Esophagus squamous epithelium (tissue), 5 donors: Measurements from ENCODE around the gene IRX2. TPM values are rescaled to one million over a fixed set of nuclear protein-coding genes. Genes with fewer than 3 reads are reported as not detected.

Experiments
- DNase-seq: peaks from one replicate; lab custom pipeline; 2025; lab: John Stamatoyannopoulos, UW
- H3K27ac ChIP-seq, 4 donors: fragments of 200-600 bp; sonication (generic); one replicate each; pipeline ENCODE4 v1.5.1; 2016 to 2019; ENCODE audit warnings: mild to moderate bottlenecking in 1 of 4
- H3K27me3 ChIP-seq, 4 donors: fragments of 200-600 bp; sonication (generic); 1 replicate in 3 of 4; 2 replicates in 1 of 4; pipeline versions ENCODE4 v1.5.1 to v1.6.0; 2017 to 2021; ENCODE audit warnings: antibody characterized with exemption in 1 of 4
- H3K36me3 ChIP-seq, 3 donors: fragments of 200-600 bp; sonication (generic); one replicate each; pipeline ENCODE4 v1.5.1; 2016 to 2019
- H3K4me1 ChIP-seq, 3 donors: fragments of 200-600 bp; sonication (generic); one replicate each; pipeline ENCODE4 v1.5.1; 2017 to 2019
- H3K4me3 ChIP-seq, 4 donors: fragments of 200-600 bp; sonication (generic); 1 replicate in 3 of 4; 2 replicates in 1 of 4; pipeline ENCODE4 v1.5.1; 2016 to 2019; ENCODE audit warnings: mild to moderate bottlenecking in 2 of 4, moderate library complexity in 1 of 4
- H3K9me3 ChIP-seq, 3 donors: fragments of 200-600 bp; sonication (generic); one replicate each; pipeline ENCODE4 v1.5.1; 2016 to 2019
- POLR2A ChIP-seq, 4 donors: fragments of 450-650 bp; IDR thresholded peaks; one replicate each; pipeline ENCODE4 v1.6.1; 2017; ENCODE audit warnings: antibody characterized with exemption in 4 of 4, mild to moderate bottlenecking in 4 of 4, moderate library complexity in 3 of 4
- WGBS, 2 donors: methylation state at CpG; one replicate each; pipeline ENCODE4 v1.1.5; 2018; 5-methylcytosine and 5-hydroxymethylcytosine counted together
- intact Hi-C: fragments of 100-400 bp; cut with DNase I; formaldehyde crosslinking; loops from one replicate; pipeline ENCODE4 v1.15.0; 2022
- total RNA-seq, 4 donors: library from RNA; depleted of rRNA; stranded (reverse); fragments of >200 nt; gene quantifications; one replicate each; pipeline ENCODE4 v1.1.0, GENCODE V29; 2016
- TF ChIP-seq, protein P1 (sequence below), 6 experiments: fragments of 450-650 bp in 4 of 6; fragments of 200-600 bp in 2 of 6; sonication (generic) in 2 of 6; IDR thresholded peaks; one replicate each; pipeline ENCODE4 v1.5.1; 2016 to 2019; ENCODE audit warnings: antibody characterized with exemption in 6 of 6, mild to moderate bottlenecking in 4 of 6, moderate library complexity in 4 of 6
- donor health status: DM: yes; HTN: yes; CAD: no.

The IRX2 gene
- total RNA-seq, 4 donors from 2014 or later: 5.0 to 7.6 (median 6.0) TPM

DNA sequence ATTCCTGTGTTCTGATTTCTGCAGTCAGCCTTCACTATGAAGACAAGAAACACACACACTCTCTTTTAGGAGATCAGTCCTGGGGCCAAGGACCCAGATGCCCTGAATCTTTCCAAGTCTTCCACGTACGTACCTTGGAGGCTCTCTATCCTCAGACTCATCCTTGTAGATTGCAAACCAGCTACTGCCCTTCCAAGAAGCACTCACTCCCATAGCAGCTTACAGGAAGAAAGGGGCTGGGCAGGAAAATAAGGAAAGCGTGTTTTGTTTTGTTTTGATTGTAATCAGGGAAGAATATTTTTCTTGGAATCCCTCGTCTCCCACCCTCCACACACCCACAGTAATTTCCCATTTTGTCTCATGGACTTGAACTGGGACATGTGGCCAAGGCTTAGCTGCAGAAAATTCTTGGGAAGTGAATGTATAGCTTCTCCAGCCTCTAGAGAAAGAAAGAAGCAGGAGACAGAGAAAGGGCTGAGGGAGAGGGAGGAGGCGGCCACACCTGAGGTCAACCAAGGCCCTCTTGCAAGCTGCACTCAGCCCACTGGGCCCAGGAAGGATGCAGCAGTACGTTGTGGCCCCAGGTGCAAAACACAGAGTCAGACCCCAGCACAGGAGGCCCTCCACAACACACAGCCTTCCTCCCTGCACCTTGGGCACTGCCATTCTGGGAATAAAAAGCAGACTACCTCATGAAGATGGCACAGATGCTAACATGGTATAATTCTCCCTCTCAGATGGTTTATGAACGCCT is 29.9 kb downstream of the IRX2 start:
- Histone ChIP-seq H3K27me3 (peaks cover 0 to 55% (median 0%) of the 10 kb centered on the region in 4 donors), H3K9me3 (no peaks in the 10 kb centered on the region), H3K4me3 (no peak overlapping the region), H3K36me3 (no peaks in the 10 kb centered on the region), H3K27ac (no peak overlapping the region), H3K4me1 (no peaks in the 10 kb centered on the region)
- intact Hi-C loops: no loop called here
- DNase-seq: no peak
- TF ChIP-seq, protein P1, sequence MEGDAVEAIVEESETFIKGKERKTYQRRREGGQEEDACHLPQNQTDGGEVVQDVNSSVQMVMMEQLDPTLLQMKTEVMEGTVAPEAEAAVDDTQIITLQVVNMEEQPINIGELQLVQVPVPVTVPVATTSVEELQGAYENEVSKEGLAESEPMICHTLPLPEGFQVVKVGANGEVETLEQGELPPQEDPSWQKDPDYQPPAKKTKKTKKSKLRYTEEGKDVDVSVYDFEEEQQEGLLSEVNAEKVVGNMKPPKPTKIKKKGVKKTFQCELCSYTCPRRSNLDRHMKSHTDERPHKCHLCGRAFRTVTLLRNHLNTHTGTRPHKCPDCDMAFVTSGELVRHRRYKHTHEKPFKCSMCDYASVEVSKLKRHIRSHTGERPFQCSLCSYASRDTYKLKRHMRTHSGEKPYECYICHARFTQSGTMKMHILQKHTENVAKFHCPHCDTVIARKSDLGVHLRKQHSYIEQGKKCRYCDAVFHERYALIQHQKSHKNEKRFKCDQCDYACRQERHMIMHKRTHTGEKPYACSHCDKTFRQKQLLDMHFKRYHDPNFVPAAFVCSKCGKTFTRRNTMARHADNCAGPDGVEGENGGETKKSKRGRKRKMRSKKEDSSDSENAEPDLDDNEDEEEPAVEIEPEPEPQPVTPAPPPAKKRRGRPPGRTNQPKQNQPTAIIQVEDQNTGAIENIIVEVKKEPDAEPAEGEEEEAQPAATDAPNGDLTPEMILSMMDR (IDR thresholded peaks at IDR 0.05): no peak
- no peak for TF ChIP-seq POLR2A (IDR thresholded peaks at IDR 0.05)
- 58 to 74% methylated on average over 7 of the region's 7 CpGs for WGBS, 2 donors

DNA sequence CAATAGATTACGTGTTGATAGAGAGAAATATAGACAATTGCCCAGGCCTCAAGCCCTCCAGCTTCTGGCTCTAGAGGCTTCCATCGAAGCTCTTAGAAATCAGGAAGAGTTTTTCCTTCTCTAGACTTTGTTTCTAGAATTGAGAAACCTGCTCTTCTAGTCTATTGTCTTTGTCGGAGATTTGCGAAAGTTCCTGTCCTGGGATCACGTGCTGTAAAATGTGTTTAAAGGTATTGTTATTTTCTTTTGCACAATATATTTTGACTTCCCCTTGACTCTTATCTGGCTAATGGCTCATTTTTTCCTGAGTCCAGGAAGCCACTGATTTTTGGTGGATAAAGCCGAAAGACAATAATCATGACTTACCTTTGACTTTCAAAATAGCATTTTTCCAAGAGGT is 32.1 kb downstream of the IRX2 start:
- DNase-seq: no peak
- intact Hi-C loops: no loop called here
- Histone ChIP-seq H3K36me3 (no peaks in the 10 kb centered on the region), H3K27ac (no peak overlapping the region), H3K4me1 (no peaks in the 10 kb centered on the region), H3K9me3 (no peaks in the 10 kb centered on the region), H3K27me3 (peaks cover 0 to 59% (median 0%) of the 10 kb centered on the region in 4 donors), H3K4me3 (no peak overlapping the region)
- 65 to 67% methylated on average over 6 of the region's 6 CpGs for WGBS, 2 donors
- TF ChIP-seq, protein P1 (IDR thresholded peaks at IDR 0.05): no peak
- TF ChIP-seq POLR2A (IDR thresholded peaks at IDR 0.05): no peak

DNA sequence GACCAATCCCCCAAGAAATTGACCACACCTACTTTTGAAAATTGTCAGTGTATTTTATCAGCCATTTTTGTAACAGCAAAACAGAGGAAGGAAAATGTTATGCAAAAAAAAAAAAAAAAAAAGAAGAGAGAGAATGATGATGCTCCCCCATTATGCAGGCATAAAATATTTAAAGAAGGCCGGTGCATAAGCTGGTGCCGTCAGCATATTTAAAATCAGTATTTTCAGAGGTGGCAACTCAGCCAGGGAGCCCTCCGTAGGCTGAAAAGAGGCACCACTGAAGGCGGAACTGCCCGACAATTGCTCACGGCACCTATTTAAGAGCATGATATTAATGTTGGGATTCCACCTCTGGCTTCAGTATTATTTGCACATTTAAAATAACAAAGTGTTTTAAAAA is 33.4 kb downstream of the IRX2 start:
- no peak overlapping the region for H3K27ac ChIP-seq
- TF ChIP-seq, protein P1 (IDR thresholded peaks at IDR 0.05): no peak
- no peak for TF ChIP-seq POLR2A (IDR thresholded peaks at IDR 0.05)
- no peak overlapping the region for H3K4me3 ChIP-seq
- H3K4me1 ChIP-seq: no peaks in the 10 kb centered on the region
- 79 to 83% methylated on average over 6 of the region's 6 CpGs for WGBS, 2 donors
- no peaks in the 10 kb centered on the region for H3K9me3 ChIP-seq
- no peak for DNase-seq
- intact Hi-C loops: no loop called here
- peaks cover 0 to 52% (median 0%) of the 10 kb centered on the region in 4 donors for H3K27me3 ChIP-seq
- H3K36me3 ChIP-seq: no peaks in the 10 kb centered on the region

DNA sequence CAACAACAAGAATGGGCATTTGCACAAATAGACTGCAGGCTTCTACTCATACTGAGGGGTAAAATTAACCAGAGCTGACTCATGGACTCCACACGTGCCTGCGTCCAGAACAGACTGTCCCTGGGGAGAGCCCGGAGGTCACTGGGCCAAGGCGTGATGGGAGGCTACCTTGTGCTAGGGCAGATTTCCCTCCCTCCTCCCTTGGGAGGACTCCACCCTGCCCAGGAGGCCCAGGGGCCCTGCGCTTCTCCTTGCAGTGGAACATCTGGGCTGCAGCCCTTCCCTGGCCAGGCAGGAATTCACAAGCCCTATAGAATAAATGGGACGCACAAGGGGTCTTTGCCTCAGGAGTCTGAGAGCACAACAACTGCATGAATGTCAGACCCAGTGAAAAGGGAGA is 35.6 kb downstream of the IRX2 start:
- WGBS, 2 donors: 77% methylated on average over 5 of the region's 6 CpGs; no CpG with 5 or more reads in 1 of the 2 donors
- TF ChIP-seq, protein P1 (IDR thresholded peaks at IDR 0.05): no peak
- no peak for TF ChIP-seq POLR2A (IDR thresholded peaks at IDR 0.05)
- no peak overlapping the region for H3K27ac ChIP-seq
- H3K4me3 ChIP-seq: no peak overlapping the region
- H3K4me1 ChIP-seq: no peaks in the 10 kb centered on the region
- DNase-seq: no peak
- H3K36me3 ChIP-seq: no peaks in the 10 kb centered on the region
- no peaks in the 10 kb centered on the region for H3K9me3 ChIP-seq
- intact Hi-C loops: no loop called here
- peaks cover 0 to 47% (median 0%) of the 10 kb centered on the region in 4 donors for H3K27me3 ChIP-seq

DNA sequence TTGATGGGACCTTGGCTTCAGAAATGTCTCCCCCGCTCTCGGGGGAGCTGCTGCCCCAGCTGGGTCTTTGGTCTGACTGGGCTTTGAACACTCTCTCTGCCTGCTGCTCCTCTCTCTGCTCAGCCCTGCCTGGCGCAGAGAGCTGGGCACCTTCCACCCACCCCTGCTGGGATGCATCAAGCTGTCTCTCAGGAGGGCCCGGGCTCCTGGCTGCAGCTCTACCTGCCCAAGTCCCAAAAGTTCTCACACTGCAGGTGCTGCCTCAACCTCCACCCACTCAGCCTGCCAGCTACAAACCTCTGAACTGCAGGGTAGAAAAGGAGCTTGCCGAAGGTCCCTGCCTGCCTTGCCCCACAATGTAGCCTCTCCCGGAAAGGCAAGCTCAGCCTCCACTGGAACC is 36.7 kb downstream of the IRX2 start:
- Histone ChIP-seq H3K9me3 (no peaks in the 10 kb centered on the region), H3K27me3 (peaks cover 0 to 37% (median 0%) of the 10 kb centered on the region in 4 donors), H3K4me1 (no peaks in the 10 kb centered on the region), H3K36me3 (no peaks in the 10 kb centered on the region), H3K27ac (no peak overlapping the region), H3K4me3 (no peak overlapping the region)
- DNase-seq: no peak
- no peak for TF ChIP-seq POLR2A (IDR thresholded peaks at IDR 0.05)
- TF ChIP-seq, protein P1 (IDR thresholded peaks at IDR 0.05): no peak
- intact Hi-C loops: no loop called here
- 88% methylated on average over 3 of the region's 6 CpGs; no CpG with 5 or more reads in 1 of the 2 donors for WGBS, 2 donors
